Caco-2 (cell line): ENCODE data around the gene HOXB7. TPM values are rescaled to one million over a fixed set of nuclear protein-coding genes. Genes with fewer than 3 reads are reported as not detected.

Experiments
- BruUV-seq: library from RNA; stranded (reverse); fragments of 400-500 nt; replicated peaks from 2 replicates; lab custom pipeline; 2021; lab: Mats Ljungman, UMichigan
- CTCF ChIA-PET: fragments of 300-600 bp; sonication (Branson Sonifier 250); formaldehyde crosslinking; loops from one replicate; lab custom pipeline; 2022; ENCODE audit warnings: antibody characterized with exemption; lab: Charles Lee
- POLR2A ChIA-PET: fragments of 300-600 bp; sonication (Branson Sonifier 250); formaldehyde crosslinking; loops from one replicate; lab custom pipeline; 2022; ENCODE audit warnings: antibody characterized with exemption; lab: Charles Lee
- DNase-seq, 2 experiments: peaks; one replicate each; pipeline versions ENCODE4 v3.0.0 to v3.0.0-alpha.2; 2020 to 2022
- H3K27me3 ChIP-seq: replicated peaks from 2 replicates; pipeline ENCODE4 v1.6.0; 2011; ENCODE audit warnings: low read length; ENCODE audit not compliant: control insufficient read depth, insufficient read depth
- H3K36me3 ChIP-seq: 2 replicates; pipeline ENCODE4 v1.5.1; 2011; ENCODE audit warnings: low read length; ENCODE audit not compliant: control insufficient read depth, insufficient read depth
- H3K4me1 ChIP-seq: fragments of 250-450 bp; sonication (Bioruptor Pico); 2 replicates; pipeline ENCODE4 v1.5.1; 2020; ENCODE audit warnings: mild to moderate bottlenecking
- H3K4me3 ChIP-seq: 2 replicates; pipeline ENCODE4 v1.5.1; 2011; ENCODE audit warnings: low read depth, mild to moderate bottlenecking, control low read depth, low read length
- H3K9me3 ChIP-seq: fragments of 250-450 bp; sonication (Bioruptor Pico); 2 replicates; pipeline ENCODE4 v1.5.1; 2020; ENCODE audit warnings: mild to moderate bottlenecking, moderate library complexity
- H3K27ac Mint-ChIP-seq: one replicate; pipeline ENCODE4 v1.8.0; 2022; ENCODE audit warnings: mixed read lengths; ENCODE audit not compliant: unreplicated experiment
- H3K27me3 Mint-ChIP-seq: one replicate; pipeline ENCODE4 v1.8.0; 2022; ENCODE audit warnings: mixed read lengths; ENCODE audit not compliant: insufficient read depth, unreplicated experiment
- H3K36me3 Mint-ChIP-seq: one replicate; pipeline ENCODE4 v1.8.0; 2022; ENCODE audit warnings: mild to moderate bottlenecking, mixed read lengths; ENCODE audit not compliant: insufficient read depth, unreplicated experiment
- H3K4me1 Mint-ChIP-seq: one replicate; pipeline ENCODE4 v1.8.0; 2022; ENCODE audit warnings: low read depth, mixed read lengths; ENCODE audit not compliant: unreplicated experiment
- H3K4me3 Mint-ChIP-seq: one replicate; pipeline ENCODE4 v1.8.0; 2022; ENCODE audit warnings: mild to moderate bottlenecking, moderate library complexity, mixed read lengths; ENCODE audit not compliant: unreplicated experiment
- H3K9me3 Mint-ChIP-seq: one replicate; pipeline ENCODE4 v1.8.0; 2022; ENCODE audit warnings: mixed read lengths; ENCODE audit not compliant: unreplicated experiment
- intact Hi-C: fragments of 100-400 bp; cut with micrococcal nuclease; formaldehyde crosslinking; loops from one replicate; pipeline ENCODE4 v1.10.0; 2022; ENCODE audit not compliant: unreplicated experiment
- total RNA-seq: library from RNA; stranded (reverse); gene quantifications from 2 replicates; pipeline ENCODE4 v1.2.3, GENCODE V29; 2022
- TF ChIP-seq, protein P1 (sequence below), 2 experiments: fragments of 200-600 bp in 1 of 2; IDR thresholded peaks; 1 replicate in 1 of 2; 2 replicates in 1 of 2; pipeline versions ENCODE4 v1.5.1 to v1.8.0; 2011 to 2022; ENCODE audit warnings: antibody characterized with exemption in 1 of 2, control low read depth in 1 of 2, inconsistent platforms in 1 of 2, low read depth in 1 of 2, low read length in 1 of 2, mild to moderate bottlenecking in 1 of 2, moderate library complexity in 1 of 2; ENCODE audit not compliant: insufficient read depth in 1 of 2, severe bottlenecking in 1 of 2, unreplicated experiment in 1 of 2

The HOXB7 gene
- total RNA-seq, 1 experiment from 2014 or later = 28.2 TPM

DNA sequence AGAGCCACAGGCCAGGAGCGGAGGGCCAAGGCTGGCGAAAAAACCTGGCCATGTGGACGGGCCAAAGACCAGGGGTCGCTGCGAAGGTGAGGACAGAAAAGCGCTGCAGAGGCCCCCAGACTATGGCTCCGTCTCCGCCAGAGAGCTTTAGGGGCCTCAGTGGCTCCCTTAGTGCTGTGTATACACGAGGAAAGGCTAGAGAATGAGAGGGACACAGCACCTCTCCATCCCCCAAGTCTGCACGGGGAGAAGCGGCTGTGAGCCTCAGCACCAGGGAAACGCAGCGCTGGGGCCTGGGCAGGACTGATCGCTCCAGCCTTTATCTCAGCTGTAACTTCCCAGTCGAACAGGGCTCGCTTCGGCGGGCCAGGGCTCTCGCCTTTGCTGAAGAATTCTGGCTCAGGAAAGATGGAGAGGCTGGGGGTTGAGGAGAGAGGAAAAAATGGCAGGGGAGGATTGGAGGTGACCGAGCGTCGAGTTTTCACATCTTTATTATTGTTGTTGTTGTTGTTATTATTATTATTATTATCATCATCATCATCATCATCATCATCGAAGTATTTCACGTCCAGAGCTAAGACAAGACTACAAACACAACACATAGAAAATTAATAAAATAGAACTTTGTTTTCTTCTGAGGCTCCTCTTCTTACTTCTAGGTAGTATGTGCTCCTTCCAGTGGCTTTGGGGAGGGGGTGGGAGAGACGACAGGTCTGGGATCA is 15.4 kb downstream of the HOXB7 start:
- Mint-ChIP-seq H3K9me3 (no peaks in the 10 kb centered on the region), H3K36me3 (no peaks in the 10 kb centered on the region), H3K27me3 (peaks cover 18% of the 10 kb centered on the region), H3K4me1 (peaks cover 25% of the 10 kb centered on the region), H3K27ac (no peak overlapping the region), H3K4me3 (no peak overlapping the region)
- intact Hi-C loops = no loop called here
- ChIA-PET CTCF (interaction anchor here (0.7 to 1.3 kb wide), 3 partner anchors 8 to 197 kb away, joined by 3 to 4 read pairs (median 3); no protein-coding TSS in a partner anchor), POLR2A (no interaction called here)
- peaks cover 24% of the 10 kb centered on the region for H3K4me1 ChIP-seq
- no peak overlapping the region for H3K4me3 ChIP-seq
- DNase-seq = no peak
- no TSS peak for BruUV-seq
- no peaks in the 10 kb centered on the region for H3K36me3 ChIP-seq
- no peaks in the 10 kb centered on the region for H3K9me3 ChIP-seq
- TF ChIP-seq, protein P1, sequence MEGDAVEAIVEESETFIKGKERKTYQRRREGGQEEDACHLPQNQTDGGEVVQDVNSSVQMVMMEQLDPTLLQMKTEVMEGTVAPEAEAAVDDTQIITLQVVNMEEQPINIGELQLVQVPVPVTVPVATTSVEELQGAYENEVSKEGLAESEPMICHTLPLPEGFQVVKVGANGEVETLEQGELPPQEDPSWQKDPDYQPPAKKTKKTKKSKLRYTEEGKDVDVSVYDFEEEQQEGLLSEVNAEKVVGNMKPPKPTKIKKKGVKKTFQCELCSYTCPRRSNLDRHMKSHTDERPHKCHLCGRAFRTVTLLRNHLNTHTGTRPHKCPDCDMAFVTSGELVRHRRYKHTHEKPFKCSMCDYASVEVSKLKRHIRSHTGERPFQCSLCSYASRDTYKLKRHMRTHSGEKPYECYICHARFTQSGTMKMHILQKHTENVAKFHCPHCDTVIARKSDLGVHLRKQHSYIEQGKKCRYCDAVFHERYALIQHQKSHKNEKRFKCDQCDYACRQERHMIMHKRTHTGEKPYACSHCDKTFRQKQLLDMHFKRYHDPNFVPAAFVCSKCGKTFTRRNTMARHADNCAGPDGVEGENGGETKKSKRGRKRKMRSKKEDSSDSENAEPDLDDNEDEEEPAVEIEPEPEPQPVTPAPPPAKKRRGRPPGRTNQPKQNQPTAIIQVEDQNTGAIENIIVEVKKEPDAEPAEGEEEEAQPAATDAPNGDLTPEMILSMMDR (IDR thresholded peaks at IDR 0.05; ENCODE audit: insufficient read depth in 1 of 2, low read depth in 1 of 2, low read length in 1 of 2, severe bottlenecking in 1 of 2, unreplicated experiment in 1 of 2) = no peak
- peaks cover 4% of the 10 kb centered on the region for H3K27me3 ChIP-seq

- POLR2A ChIA-PET = no interaction called here
- intact Hi-C loops = no loop called here
Observed at GRCh38 chr17:48594538-48595277, 16.1 kb downstream of the HOXB7 start.

More at GRCh38 chr17:48594538-48595277, 16.1 kb downstream of the HOXB7 start:
- Mint-ChIP-seq H3K4me1 (peaks cover 18% of the 10 kb centered on the region), H3K27ac (no peak overlapping the region), H3K9me3 (no peaks in the 10 kb centered on the region), H3K4me3 (no peak overlapping the region), H3K27me3 (peaks cover 20% of the 10 kb centered on the region), H3K36me3 (no peaks in the 10 kb centered on the region)
- Histone ChIP-seq H3K9me3 (no peaks in the 10 kb centered on the region), H3K4me1 (peaks cover 24% of the 10 kb centered on the region), H3K4me3 (no peak overlapping the region), H3K36me3 (no peaks in the 10 kb centered on the region), H3K27me3 (peaks cover 4% of the 10 kb centered on the region)
- CTCF ChIA-PET = no interaction called here
- no peak for DNase-seq
- TF ChIP-seq, protein P1 (IDR thresholded peaks at IDR 0.05; ENCODE audit: insufficient read depth in 1 of 2, low read depth in 1 of 2, low read length in 1 of 2, severe bottlenecking in 1 of 2, unreplicated experiment in 1 of 2) = no peak
- no TSS peak for BruUV-seq
